ENCODE data around the gene AP4M1.

Gene AP4M1

GRCh38 chr7:100107890-100108289 lies 6.4 kb downstream of the AP4M1 start:
- Histone ChIP-seq H3K4me1 (no peaks in the 10 kb centered on the region), H3K36me3 (replicated peaks) (peaks cover 59% of the 10 kb centered on the region), H3K4me3 (no peak overlapping the region), H3K27me3 (ENCODE audit: low read depth) (no peaks in the 10 kb centered on the region), H3K9me3 (no peaks in the 10 kb centered on the region)
- in situ Hi-C loops (cut with MboI; ENCODE audit: low sequenced_read_pairs): no loop called here
- no peak for DNase-seq (ENCODE audit: low spot score in 2 of 2)

- H3K27me3 ChIP-seq (ENCODE audit: low read depth): no peaks in the 10 kb centered on the region
- no peaks in the 10 kb centered on the region for H3K4me1 ChIP-seq
- no peak overlapping the region for H3K4me3 ChIP-seq
- in situ Hi-C loops (cut with MboI; ENCODE audit: low sequenced_read_pairs): no loop called here
- peaks cover 66% of the 10 kb centered on the region for H3K36me3 ChIP-seq (replicated peaks)
- no peak for DNase-seq (ENCODE audit: low spot score in 2 of 2)
- no peaks in the 10 kb centered on the region for H3K9me3 ChIP-seq
Observed at GRCh38 chr7:100109521-100110163, 8.2 kb downstream of the AP4M1 start.

- H3K27me3 ChIP-seq (ENCODE audit: low read depth): no peaks in the 10 kb centered on the region
- H3K36me3 ChIP-seq (replicated peaks): peaks cover 59% of the 10 kb centered on the region
- in situ Hi-C loops (cut with MboI; ENCODE audit: low sequenced_read_pairs): no loop called here
- no peaks in the 10 kb centered on the region for H3K4me1 ChIP-seq
- H3K9me3 ChIP-seq: no peaks in the 10 kb centered on the region
- no peak overlapping the region for H3K4me3 ChIP-seq
- no peak for DNase-seq (ENCODE audit: low spot score in 2 of 2)
Observed at GRCh38 chr7:100111156-100111555, 9.7 kb downstream of the AP4M1 start.

GRCh38 chr7:100111914-100112313 lies 10.5 kb downstream of the AP4M1 start:
- in situ Hi-C loops (cut with MboI; ENCODE audit: low sequenced_read_pairs): no loop called here
- Histone ChIP-seq H3K9me3 (no peaks in the 10 kb centered on the region), H3K4me3 (no peak overlapping the region), H3K36me3 (replicated peaks) (peaks cover 56% of the 10 kb centered on the region), H3K4me1 (no peaks in the 10 kb centered on the region), H3K27me3 (ENCODE audit: low read depth) (no peaks in the 10 kb centered on the region)
- DNase-seq (ENCODE audit: low spot score in 2 of 2): no peak

- H3K9me3 ChIP-seq: no peaks in the 10 kb centered on the region
- peaks cover 37% of the 10 kb centered on the region for H3K36me3 ChIP-seq (replicated peaks)
- DNase-seq (ENCODE audit: low spot score in 2 of 2): no peak
- in situ Hi-C loops (cut with MboI; ENCODE audit: low sequenced_read_pairs): no loop called here
- no peaks in the 10 kb centered on the region for H3K27me3 ChIP-seq (ENCODE audit: low read depth)
- no peak overlapping the region for H3K4me3 ChIP-seq
- peaks cover under 1% of the 10 kb centered on the region; the same call in 1 of the 2 replicates for H3K4me1 ChIP-seq
Observed at GRCh38 chr7:100115026-100115425, 13.6 kb downstream of the AP4M1 start.

GRCh38 chr7:100118388-100119071 lies 17.1 kb downstream of the AP4M1 start:
- in situ Hi-C loops (cut with MboI; ENCODE audit: low sequenced_read_pairs): no loop called here
- H3K4me1 ChIP-seq: peaks cover 8% of the 10 kb centered on the region
- H3K4me3 ChIP-seq: peak overlapping the region; percentile 84
- no peaks in the 10 kb centered on the region for H3K27me3 ChIP-seq (ENCODE audit: low read depth)
- H3K36me3 ChIP-seq (replicated peaks): peaks cover 9% of the 10 kb centered on the region
- DNase-seq (ENCODE audit: low spot score in 2 of 2): peak in 1 of 2 experiments; percentile 25
- H3K9me3 ChIP-seq: no peaks in the 10 kb centered on the region

GRCh38 chr7:100119072-100119969 lies 17.9 kb downstream of the AP4M1 start, which contains the start of the genes CNPY4 and TAF6:
Gene CNPY4, plus strand, starts transcription at chr7:100119634. Its CDS starts 111 bp downstream, at chr7:100119745.
Gene TAF6, minus strand, starts transcription at chr7:100119358. Its CDS starts 5,149 bp downstream, at chr7:100114209.
- no peaks in the 10 kb centered on the region for H3K27me3 ChIP-seq (ENCODE audit: low read depth)
- H3K4me1 ChIP-seq: peaks cover 8% of the 10 kb centered on the region
- H3K36me3 ChIP-seq (replicated peaks): peaks cover 5% of the 10 kb centered on the region; the same call in 1 of the 2 replicates
- peak within 1 kb of the TSS; percentile 84 for H3K4me3 ChIP-seq
- peak; percentile 94 to 97 for DNase-seq (ENCODE audit: low spot score in 2 of 2)
- no peaks in the 10 kb centered on the region for H3K9me3 ChIP-seq
- in situ Hi-C loops (cut with MboI; ENCODE audit: low sequenced_read_pairs): no loop called here

- Histone ChIP-seq H3K27me3 (ENCODE audit: low read depth) (no peaks in the 10 kb centered on the region), H3K4me3 (peak overlapping the region; percentile 84), H3K36me3 (replicated peaks) (peaks cover 5% of the 10 kb centered on the region; the same call in 1 of the 2 replicates), H3K9me3 (no peaks in the 10 kb centered on the region), H3K4me1 (peaks cover 8% of the 10 kb centered on the region)
- peak; percentile 56 to 81 for DNase-seq (ENCODE audit: low spot score in 2 of 2)
- in situ Hi-C loops (cut with MboI; ENCODE audit: low sequenced_read_pairs): no loop called here
Observed at GRCh38 chr7:100119970-100120732, 18.7 kb downstream of the AP4M1 start.

GRCh38 chr7:100120733-100121036 lies 19.2 kb downstream of the AP4M1 start:
- Histone ChIP-seq H3K36me3 (replicated peaks) (peaks cover 5% of the 10 kb centered on the region; the same call in 1 of the 2 replicates), H3K27me3 (ENCODE audit: low read depth) (no peaks in the 10 kb centered on the region), H3K4me3 (peak overlapping the region; percentile 84; the same call in 1 of the 2 replicates), H3K4me1 (peaks cover 8% of the 10 kb centered on the region), H3K9me3 (no peaks in the 10 kb centered on the region)
- in situ Hi-C loops (cut with MboI; ENCODE audit: low sequenced_read_pairs): no loop called here
- no peak for DNase-seq (ENCODE audit: low spot score in 2 of 2)

- Histone ChIP-seq H3K36me3 (replicated peaks) (peaks cover 5% of the 10 kb centered on the region; the same call in 1 of the 2 replicates), H3K9me3 (no peaks in the 10 kb centered on the region), H3K4me3 (no peak overlapping the region), H3K4me1 (peaks cover 8% of the 10 kb centered on the region), H3K27me3 (ENCODE audit: low read depth) (no peaks in the 10 kb centered on the region)
- in situ Hi-C loops (cut with MboI; ENCODE audit: low sequenced_read_pairs): no loop called here
- DNase-seq (ENCODE audit: low spot score in 2 of 2): no peak
Observed at GRCh38 chr7:100122067-100122466, 20.6 kb downstream of the AP4M1 start.

- Histone ChIP-seq H3K27me3 (ENCODE audit: low read depth) (no peaks in the 10 kb centered on the region), H3K36me3 (replicated peaks) (peaks cover 1% of the 10 kb centered on the region; the same call in 1 of the 2 replicates), H3K4me1 (peaks cover 8% of the 10 kb centered on the region), H3K4me3 (no peak overlapping the region), H3K9me3 (no peaks in the 10 kb centered on the region)
- in situ Hi-C loops (cut with MboI; ENCODE audit: low sequenced_read_pairs): no loop called here
- DNase-seq (ENCODE audit: low spot score in 2 of 2): no peak
Observed at GRCh38 chr7:100122568-100122967, 21.1 kb downstream of the AP4M1 start.

GRCh38 chr7:100124301-100125230 lies 23.1 kb downstream of the AP4M1 start:
- Histone ChIP-seq H3K36me3 (replicated peaks) (no peaks in the 10 kb centered on the region; the same call in 1 of the 2 replicates), H3K27me3 (ENCODE audit: low read depth) (no peaks in the 10 kb centered on the region), H3K4me3 (no peak overlapping the region), H3K4me1 (peaks cover 14% of the 10 kb centered on the region), H3K9me3 (no peaks in the 10 kb centered on the region)
- in situ Hi-C loops (cut with MboI; ENCODE audit: low sequenced_read_pairs): no loop called here
- no peak for DNase-seq (ENCODE audit: low spot score in 2 of 2)
